GM19468 (cell line): ENCODE results near the gene MN1.

Source experiments
- ATAC-seq: cut with Tn5 transposase; IDR thresholded peaks from one replicate; pipeline ENCODE4 v1.9.1; 2021; ENCODE audit warnings: mild to moderate bottlenecking, moderate library complexity, moderate number of reproducible peaks; ENCODE audit not compliant: unreplicated experiment; ENCODE audit errors: extremely low read depth

MN1 gene

DNA sequence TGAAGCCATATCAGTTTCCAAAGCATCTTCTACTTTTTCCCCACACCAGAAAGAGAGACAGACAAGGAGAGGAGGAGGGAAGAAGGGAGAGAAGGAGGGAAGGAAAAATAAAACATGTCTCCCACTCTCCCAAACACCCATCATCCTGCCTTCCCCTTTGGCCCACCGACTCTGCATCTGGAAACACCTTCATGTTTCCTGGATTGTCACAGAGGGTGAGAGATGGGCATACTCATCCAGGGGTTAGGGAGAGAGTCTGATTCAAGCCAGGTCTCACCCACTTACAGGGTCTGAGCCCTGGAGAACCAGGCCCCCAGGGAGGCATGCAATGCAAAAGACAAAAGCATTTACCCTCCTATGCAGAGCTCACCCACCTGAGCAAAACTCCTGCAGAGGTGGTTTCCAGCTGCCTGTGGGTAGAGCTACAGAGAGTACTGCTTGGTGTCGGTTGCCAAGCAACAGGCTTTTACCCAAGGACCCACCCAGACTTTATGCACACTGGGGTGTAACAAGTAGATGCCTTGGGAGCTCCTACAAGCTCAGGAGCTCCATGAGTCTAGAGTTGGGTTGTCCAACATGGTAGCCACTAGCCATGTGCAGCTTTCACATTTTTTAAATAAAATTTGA is 33.4 kb downstream of the MN1 start:
- ATAC-seq = no peak

DNA sequence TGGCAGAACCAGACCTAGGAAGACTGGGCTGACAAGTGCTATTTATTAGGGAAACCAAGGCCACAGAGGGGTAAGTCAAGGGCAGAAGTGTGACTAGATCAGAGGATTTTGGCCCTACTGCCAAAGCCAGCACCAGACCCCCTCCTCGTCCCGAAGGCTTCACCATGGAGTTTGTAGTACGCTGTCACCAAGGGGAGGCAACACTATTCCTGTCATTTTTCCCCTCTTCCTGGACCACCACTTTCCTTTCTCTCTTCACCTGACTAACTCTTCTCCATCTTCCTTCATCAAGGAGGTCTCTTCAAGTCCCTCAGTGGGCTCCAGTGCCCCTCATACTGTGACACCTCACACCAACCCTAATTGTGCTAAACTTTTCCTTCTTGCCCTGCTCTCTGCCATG is 34.9 kb downstream of the MN1 start:
- no peak for ATAC-seq

DNA sequence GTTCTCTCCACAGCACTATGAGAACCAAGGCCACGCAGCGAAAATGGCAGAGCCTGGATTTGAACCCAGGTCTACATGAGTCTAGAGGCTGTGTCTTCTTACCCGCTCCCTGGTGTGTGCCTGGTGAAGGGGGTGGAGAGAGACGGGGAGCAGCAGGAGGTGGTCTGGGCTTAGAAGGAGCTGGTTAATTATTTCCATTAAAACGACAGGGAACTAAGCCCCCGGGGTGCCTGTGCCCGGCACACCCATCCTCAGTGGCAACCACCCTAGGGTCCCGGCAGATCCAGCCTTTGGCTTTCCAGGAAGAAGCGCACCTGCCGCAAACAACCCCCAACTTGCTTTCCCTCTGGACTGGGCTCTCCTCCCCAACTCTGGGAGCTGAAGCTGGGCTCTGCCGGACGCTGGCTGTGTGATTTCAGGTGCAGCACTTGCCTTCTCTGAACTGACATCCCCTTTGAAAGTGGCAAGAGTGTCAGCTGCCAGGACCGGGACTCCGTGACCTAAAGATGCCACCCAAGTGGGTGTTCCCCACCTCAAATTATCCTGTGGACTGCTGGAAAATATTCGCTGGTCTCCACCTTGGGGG is 35.8 kb downstream of the MN1 start:
- ATAC-seq = no peak

DNA sequence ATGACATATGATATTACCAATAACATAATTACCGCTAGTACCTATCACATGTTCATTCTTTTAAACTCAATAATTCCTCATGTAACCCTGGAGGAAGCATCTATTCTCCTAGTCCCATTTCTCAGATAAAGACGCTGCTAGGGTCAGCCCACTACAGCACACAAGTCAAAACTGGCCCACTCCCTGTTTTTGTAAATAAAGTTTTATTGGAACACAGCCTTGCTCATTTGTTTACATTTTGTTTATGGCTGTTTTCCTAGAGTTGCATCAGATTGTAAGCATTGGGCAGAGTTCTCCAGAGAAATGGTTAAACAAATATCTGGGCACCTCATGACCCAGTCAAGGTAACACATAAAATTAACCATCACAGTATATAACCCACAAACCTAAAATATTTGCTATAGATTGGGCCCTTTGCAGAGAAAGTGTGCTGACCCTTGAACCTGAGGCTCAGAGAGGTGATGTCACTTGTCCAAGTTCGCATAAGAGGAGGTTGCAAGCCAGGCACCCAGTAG is 36.8 kb downstream of the MN1 start:
- no peak for ATAC-seq

DNA sequence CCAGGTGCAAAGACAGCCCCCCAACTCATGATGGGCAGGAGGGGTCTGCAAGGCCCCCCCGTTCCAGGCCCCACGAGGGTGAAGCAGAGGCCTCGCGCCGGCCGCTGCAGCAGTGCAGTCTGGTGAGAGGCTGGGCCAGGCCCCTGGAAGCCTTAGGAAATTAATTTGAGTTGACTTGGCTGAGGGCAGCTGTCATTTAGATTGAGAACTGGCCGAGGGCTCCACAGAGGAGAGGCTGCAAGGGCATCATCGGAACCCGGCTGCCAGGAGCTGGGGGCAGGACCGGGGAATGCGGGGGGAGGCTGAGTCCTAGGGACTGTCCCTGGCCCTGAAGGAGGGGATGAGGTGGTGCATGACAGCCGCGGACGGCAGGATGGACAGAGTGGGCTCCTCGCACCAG is 39.9 kb downstream of the MN1 start:
- ATAC-seq = no peak

DNA sequence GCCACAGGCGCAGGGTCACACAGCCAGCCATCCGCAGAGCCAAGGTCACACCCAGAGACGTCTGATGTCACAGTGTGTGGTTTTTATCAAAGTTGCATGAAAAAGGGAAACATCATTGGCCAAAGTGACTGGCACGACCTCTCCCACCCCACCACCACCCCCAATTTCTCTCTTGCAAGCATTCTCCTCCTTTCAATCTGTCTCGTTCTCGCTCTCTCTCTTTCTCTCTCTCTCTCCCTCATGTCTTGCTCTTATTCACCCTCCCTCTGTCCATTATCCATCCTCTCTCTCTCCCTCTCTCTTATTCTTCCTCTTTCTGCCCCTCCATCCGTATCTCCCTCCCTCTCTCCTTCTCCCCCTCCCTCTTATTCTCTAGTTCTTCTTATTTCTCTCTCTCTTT is 40.6 kb downstream of the MN1 start:
- ATAC-seq = no peak

DNA sequence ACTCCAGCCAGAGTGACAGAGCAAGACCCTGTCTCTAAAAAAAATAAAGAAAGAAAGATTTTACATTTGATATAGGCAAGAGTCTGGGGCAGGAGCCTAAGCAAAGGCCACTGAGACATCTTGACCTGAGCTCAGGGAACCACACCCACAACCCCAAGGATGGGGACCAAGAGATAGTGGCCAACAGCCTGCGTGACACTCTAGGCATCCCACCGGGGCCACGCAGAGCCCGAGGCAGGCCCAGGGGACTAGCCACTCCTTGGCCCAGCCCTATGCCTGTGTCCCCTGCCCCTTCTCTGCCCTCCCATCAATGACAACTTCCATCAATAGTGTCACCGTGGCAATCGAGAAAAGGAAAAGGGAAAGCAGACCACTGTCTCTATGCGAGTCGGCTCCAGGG is 41.1 kb downstream of the MN1 start:
- ATAC-seq = no peak

DNA sequence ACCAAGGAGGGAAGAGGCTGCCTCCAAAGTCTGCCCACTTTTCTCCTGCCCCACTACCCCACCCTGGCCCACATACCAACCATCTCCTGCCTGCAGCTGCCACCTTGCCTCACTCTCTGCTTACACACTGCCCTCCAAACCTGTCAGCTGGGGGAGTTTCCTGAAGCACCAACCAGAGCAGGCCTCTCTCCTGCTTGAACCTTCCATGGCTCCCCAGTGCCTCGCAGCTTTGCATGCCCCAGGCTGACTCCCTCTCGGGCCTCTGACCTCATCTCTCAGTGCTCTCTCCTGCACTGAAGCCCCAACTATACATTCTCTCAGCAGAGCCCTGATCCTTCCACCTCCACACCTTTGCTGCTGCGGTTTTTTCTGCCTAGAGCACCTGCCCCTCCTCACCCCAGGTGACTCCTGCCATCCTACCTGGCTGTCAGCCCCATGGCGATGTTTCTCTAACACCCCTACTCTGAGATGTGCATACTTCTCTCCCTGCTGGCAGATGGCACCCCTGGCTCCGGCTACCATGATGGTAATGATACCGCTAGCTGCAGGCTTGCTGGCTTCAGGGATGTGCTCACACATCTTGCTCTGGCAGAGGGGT is 43.5 kb downstream of the MN1 start:
- no peak for ATAC-seq

DNA sequence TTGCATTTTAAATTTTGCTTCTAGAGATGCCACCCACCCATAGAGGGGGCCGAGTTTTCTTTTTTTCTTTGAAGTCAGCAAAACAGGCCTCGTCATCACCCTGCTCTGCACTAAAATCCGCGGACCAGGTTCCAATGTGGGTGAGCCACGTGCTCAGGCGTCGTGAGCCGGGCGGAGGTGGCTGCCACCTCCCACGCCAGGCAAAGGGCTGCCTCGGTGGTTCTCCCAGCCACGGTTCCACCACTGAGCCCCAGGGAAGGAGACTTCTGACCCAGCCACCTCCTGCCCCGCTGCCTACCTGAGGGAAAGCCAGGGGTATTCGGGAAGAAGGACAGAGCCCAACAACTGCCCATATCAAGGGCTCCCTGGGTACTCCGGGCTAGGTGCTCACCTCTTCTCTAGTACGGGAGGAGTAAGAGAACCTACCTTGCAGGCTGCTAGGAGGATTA is 45.3 kb downstream of the MN1 start:
- no peak for ATAC-seq

DNA sequence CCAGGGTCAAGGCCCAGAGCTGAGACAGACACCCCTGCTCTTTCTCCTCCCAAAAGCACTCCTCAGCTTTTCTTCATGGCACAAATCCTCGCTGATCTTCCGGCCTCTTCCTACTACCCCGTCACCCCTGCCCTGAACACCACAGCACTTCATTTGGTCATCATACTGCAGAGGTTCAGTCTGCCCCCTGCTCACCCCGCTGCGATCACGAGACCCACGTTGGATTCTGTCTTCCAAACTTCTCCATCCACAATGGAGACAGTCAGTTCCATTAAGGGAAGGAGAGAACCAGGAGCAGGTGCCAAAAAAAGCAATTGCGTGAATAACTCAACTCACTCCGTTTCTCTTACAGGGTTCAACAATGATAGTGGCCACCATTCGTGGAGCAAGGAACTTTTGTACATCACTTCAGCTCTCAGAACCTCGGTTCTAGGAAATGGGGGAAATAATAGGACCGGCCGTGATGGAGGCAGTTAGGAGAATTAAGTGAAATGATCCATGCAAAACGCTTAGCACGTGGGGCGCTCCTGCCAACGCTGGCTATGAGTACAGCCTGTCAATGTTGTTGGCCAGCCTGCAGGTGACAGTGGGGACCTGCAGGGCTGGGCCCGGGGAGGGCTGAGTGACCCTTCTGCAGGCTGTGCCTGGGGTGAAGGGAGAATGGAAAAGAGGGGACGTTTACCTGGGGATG is 45.9 kb downstream of the MN1 start:
- no peak for ATAC-seq

DNA sequence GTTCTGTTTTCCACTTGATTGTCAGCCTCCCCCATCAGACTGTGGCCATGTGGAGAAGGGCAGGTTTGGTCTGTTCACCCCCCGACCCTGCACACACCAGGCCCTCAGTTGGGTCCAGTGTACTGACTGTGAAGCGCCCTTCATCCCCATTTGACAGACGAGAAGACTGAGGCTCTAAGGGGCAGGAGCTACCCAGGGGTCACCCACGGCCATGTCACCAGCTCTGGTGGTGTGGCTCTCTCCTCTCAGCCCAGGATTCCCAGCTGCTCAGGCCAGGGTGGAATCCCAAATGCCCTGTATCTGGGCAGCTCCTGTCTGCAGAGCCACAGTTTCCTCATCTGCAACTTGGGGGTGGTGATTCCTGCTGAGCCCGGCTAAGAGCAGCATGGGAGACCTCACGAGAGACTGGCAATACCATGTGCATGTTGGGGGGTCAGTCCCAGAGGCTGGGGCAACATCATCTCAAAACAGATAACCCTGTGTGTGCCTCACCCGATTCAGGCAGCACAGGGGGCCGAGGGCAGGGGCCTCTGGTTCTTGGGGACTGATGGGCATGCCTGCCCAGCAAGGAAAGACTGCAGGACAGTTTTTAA is 46.6 kb downstream of the MN1 start:
- ATAC-seq = no peak

DNA sequence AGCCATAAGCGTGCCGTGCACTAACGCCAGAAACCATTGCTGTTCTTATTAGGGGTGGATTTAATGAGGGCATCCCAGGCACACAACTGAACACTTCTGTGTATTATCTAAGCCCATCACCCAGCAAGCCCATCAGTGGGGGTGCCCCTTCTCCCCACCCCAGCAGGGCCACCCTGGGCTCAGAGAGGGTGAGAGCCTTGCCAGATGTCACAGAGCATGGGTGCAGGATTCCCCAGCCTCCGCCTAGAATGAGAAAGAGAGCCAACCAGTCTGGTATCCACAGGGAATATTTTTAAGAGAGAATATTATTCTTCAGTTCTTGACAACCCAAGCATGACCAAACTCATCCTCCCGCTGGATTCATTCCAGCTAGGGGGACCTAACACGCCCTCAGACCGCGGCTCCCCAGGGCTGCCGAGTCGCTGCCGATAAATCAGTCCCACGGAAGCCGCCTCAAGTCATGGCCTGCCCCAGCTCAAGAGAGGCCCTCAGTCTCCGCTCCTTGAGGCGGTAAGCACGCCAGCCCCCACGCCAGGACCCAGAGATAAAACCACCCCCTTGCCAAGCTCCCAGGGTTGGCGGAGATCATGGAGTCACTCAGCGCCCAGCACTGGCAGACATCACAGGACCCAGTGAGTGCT is 47.2 kb downstream of the MN1 start:
- no peak for ATAC-seq

DNA sequence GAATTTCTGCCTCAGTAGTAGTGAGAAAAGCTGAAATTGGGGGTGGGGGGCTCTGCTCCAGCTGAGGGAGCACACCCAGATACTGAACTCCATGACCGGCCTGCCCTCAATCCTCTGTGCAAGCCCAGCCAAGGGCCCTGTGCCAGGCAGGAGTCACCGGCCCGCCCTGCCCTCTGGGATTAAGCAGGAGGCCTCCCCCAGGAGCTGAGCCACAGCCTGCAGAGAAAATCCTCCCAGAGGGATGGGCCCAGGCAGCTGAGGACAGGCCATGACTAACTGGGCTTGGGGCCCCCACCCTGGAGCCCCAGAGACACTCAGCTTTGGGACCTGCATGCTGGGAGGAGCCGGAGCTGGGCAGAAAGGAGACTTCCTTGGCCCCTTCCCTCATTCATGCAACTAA is 48.8 kb downstream of the MN1 start:
- no peak for ATAC-seq

DNA sequence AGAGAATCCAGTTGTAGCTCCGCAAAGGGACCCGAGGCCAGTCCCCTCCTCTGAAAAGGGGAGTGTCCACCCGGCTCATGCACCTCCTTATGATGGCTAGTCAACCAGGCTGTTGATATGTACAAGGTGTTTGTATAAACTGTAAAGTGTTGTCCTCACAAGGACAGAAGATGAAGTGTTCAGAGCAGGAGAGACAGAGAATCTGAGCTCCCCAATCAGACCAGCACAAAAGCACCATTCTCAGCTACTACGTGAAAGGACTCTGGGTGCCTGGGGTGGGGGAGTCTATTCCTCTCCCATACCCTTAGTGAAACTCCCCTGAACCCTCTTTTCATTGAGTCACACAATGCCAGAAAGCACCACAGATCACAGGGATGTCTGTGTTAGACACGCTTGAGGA is 49.4 kb downstream of the MN1 start:
- ATAC-seq = no peak

DNA sequence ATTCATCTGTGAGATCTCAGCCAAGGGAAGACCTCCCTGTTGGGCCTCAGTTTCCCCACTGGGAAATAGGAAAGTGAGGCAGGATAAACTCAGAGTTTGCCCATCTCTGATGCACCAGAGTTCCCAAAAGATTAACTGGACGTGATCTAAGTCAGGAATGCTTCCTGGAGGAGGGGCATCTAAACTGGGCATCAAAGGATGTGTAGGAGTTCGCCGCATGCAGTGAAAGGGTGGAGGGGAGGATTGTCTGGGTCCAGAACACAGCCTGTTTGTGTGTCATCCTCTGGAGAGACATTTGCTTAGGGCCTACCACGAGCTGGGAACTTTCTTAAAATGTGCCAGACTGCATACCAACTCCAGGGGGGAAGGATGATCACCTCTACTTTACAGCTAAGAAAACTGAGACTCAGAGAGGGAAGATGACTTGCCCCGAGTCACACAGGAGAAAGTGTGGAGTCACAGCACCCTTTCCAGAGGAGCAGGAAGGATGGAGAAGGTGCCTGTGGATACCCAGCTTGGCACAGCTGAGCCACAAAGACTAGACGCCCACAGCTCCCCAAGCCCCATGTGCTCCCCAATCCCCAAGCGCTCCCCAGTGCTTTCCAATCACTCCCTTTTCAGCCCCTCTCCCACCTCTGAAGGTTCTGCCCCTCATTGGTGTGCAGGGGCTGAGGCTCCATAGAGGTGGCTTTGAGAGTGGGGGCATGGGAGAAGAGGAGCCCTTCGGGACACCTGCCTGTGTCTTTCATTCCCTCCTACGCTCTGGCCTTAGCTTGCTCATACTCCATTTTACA is 50.1 kb downstream of the MN1 start:
- no peak for ATAC-seq

DNA sequence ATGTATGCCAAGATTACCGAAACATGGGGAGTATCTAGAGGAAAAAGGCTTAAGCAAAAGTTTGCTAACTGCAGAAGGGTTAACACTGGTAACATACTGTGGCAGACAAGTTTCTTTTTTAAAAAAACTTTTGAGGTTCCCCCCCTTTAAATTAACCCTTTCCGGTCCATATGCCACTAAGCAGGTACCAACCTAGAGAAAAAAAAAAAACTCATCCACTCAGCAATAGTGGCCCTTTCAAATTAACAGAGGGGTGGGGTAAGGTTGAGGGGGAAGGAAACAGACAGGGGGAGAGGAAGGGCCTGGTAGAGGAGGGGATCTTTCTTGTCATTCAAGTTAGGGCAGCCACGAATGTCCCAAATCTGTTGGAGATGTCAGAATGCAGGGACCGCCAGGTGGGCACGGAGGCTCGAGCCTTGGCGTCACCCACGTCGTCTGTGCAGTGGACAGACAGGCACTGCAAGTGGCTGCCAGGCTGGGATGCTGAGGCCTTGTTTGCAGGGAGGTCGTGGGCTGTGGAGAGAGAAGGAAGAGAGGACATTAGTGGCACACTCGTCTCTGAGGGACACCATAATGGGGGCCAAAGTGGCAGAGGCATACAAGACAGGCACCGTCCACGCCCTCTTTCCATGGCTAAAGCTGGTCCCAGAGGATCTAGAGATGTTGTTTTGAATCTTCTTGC is 50.8 kb downstream of the MN1 start:
- no peak for ATAC-seq

DNA sequence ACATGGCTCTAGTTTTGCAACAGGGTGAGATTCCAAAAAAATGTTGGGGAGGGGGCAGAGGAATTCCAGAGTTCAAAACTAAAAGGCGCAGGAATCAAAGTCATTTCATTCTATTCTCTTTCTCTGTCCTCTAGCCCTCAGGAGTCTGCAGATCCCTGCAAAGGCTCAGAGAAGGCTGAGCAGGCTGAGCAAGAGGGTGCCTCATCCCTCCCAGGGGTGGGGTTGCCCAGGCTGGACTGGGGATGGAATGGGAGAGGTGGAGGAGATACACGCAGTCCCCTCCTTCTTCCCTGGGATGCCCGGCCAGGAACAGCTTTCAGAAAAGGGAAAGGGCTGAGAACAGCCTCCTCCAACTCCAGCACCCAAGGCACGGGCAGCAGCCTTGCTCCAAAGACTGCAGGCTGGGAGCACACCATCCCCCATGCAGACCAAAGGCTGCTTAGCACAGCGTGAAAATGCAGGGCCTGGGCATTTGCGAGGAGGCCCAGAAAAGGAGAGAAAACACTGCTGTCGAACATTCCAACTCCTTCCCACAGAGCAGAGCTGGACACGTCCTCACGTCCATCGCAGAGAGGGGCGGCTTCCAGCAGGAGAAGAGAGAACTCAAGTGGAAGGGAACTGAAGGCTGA is 51.8 kb downstream of the MN1 start:
- no peak for ATAC-seq

DNA sequence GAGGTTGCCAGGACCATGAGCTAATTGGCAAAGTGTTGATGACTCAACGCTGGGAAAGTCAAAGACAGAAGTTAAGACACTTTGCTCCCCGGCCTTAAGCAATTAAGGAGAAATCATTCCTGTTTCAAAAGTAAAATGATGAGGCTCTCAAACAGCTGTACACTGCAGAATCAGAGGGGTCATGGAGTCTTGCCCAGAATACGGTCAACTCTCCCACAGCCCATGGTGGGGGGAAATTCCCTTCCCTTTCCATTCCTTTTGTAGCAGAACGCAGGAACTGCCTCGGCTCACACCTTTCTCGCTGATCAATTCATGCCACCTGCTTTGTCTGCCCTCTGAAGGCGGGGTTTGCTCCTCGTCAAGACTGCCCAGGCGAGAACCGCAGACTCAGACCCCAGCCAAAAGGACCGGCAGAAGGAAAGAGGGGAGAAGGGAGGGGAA is 52.8 kb downstream of the MN1 start:
- no peak for ATAC-seq

DNA sequence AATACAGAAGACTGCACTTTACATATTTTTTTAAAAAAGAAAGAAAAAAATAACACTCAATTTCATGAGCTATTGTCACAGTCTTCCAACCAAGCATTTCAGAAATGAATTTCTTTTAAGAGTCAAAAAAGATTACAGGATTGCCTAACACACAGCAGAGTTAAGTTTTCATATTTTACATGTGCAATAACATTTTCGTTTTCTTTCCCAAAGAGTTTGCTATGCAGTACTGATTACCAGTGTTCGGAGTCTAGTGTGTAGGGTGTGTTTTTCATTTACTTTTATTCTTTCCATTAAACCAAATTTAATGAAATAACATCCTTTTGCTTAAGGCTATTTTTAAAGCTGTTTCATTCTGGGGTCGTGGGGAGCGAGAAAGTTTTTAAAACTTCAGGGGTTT is 53.2 kb downstream of the MN1 start:
- ATAC-seq = no peak
